ENCODE measurements around the gene SLAMF1.
"Not testable (repeated sequence)": the region's sequence is repeated elsewhere in the genome, so short reads cannot be mapped to it uniquely, and the experiment has no call there.

SLAMF1 gene

DNA sequence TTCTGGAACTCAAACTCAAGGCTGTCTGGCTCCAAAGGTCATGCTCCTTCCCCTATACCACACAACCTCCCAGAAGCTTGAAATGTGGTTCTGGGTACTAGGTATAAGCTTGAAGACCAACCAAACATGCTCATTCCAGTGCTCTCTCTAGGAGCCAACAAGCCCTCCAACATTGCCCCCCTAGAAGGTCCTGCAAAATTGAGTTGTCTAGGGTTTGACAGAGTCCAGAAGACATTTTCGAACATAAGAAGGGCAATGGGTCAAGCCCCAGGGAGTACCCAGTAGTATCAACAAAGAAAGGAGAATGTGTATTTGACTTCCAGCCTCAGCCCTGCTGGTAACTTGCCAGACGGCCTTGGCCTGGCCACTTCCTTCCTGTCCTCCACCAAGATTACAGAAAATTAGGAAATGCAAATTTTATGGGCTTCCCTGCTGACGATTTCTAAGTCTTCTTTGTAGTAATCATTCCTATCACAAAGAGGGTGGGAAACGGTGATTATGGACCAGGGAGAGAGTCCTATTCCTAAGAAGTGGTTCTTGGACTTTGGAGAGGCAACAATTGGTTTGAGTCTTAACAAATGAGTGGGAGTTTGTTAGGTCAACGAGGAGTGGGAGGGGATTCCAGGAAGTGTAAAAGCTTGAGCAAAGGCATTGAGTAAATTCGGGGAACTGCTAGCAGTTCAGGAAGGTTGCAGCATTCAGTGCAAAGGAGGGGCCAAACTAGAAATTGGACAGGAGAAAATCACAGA, 18.7 kb upstream of the SLAMF1 start:
- no peak overlapping the region for H3K4me3 ChIP-seq (ENCODE audit: low read depth, low read length)

DNA sequence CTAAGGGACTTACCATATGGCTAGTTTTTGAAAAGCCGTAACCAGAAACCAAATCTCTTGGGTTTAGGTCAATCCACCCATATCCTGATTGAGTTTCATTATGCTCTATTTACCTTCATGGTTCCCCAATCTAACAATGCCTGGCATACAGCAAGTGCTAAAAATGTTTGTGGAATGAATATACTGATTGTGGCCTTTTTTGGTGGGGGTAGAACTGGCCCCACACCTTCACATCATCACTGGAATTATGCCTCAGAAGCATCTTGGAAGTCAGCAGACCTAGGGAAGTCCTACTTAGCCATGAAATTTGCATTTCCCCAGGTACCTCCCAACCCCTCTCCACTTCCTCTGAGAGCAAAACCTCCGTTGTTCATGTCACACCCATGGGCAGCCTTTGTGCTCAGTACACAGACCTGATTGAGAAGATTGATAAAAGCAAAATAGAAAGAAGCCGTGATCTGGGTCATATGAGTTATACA, 17.8 kb upstream of the SLAMF1 start:
- no peak overlapping the region for H3K4me3 ChIP-seq (ENCODE audit: low read depth, low read length)

DNA sequence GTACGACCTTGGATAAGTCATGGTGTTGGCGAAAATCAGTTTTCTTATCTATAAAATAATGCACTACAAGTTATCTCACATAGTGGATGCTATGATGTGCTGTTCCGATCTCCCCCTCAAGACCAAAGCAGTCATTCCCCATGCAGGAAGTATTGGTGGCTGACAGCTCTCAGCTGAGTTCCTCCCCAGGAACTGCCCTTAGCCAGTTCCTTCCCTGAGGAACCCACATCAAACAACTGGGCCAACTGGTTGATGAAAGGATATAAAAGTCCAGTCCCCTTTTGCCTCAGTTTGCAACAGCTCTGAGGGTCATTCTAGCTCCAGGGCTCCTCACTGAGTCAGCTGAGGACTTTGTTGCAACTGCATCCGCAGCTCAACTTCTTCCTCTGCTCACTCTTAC, 16.1 kb upstream of the SLAMF1 start:
- H3K4me3 ChIP-seq (ENCODE audit: low read depth, low read length), result no peak overlapping the region

DNA sequence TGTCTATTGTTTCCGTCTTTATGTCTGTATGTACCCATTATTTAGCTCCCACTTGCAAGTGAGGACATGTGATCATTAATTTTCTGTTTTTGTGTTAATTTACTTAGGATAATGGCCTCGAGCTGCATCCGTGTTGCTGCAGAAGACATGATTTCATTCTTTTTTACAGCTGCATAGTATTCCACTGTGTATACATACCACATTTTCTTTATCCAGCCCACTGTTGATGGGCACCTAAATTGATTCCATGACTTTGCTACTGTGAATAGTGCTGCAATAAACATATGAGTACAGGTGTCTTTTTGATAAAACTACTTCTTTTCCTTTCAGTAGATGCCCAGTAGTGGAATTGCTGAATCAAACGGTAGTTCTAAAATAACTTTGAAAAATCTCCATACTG, 12.7 kb upstream of the SLAMF1 start:
- H3K4me3 ChIP-seq (ENCODE audit: low read depth, low read length), result no peak overlapping the region

DNA sequence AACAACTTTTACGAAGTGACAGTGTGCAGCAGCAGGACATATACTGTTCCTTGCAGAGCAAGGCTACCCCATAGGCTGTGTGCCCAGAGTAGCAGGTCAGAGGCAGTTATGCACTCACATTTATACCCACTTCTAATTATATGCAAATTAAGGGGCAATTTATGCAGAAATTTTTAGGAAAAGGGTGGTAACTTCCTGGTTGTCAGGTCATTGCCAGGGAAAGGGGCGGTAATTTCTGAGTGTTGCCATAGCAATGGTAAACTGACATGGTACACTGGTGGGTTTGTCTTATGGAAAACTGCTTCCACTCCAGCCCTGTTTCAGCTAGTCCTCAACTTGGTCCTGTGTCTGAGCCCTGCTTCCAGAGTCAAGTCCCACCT, 12.0 kb upstream of the SLAMF1 start:
- H3K4me3 ChIP-seq (ENCODE audit: low read depth, low read length), result no peak overlapping the region

DNA sequence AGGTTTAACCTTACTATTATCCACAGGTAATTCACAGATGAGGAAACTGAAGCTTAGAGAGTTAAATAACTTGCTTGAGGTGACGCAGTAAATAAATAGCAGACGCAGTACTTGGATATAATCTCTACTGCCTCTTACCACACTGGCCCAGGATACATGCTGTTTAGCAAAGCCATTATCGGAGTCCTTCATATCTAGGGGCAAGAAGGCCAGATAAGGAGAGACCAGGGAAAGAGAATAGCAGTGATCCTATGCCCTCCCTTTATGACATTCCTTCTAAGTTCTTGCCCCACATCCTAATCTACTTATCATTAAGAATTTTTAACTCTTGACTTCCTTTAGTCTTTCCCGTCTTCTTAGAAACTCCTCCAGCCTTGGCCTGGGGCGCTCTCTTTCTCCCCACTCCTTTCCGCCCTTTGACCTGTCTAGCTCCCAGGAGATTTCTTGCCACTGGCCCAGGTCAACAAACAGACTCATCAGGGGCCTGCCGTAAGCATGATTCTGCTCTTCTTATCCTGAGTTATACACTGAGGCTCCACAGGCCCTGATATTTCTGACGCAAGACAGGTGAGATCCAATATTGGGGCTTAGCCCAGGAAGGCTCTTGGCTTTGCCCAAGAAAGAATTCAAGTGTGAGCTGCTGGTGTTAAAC, 11.4 kb upstream of the SLAMF1 start:
- H3K4me3 ChIP-seq (ENCODE audit: low read depth, low read length), result no peak overlapping the region

DNA sequence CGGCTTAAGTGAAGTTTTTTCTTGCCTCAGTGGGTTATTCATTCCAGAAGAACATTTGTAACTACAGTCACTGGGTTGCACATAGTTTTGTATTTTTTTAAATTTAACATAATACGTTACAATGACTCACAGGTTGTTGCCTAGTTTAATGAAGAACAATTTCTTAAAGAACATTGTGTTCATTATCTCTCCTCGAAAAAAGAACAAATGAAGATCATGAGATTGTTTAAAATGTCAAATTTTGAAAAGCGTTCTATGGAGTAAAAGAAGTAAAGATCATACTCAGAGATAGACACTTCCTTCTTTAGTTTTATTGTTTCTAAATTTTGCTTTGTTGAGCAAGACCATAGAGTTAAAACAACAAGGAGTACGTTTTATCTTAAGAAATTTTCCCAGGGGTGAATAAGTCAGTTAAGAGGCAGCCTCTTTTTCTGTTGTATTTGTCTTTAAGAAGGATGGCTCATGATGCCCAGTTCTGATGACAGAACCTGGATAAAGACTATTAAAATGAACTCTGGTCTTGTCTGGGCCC, 10.5 kb upstream of the SLAMF1 start:
- H3K4me3 ChIP-seq (ENCODE audit: low read depth, low read length), result no peak overlapping the region

DNA sequence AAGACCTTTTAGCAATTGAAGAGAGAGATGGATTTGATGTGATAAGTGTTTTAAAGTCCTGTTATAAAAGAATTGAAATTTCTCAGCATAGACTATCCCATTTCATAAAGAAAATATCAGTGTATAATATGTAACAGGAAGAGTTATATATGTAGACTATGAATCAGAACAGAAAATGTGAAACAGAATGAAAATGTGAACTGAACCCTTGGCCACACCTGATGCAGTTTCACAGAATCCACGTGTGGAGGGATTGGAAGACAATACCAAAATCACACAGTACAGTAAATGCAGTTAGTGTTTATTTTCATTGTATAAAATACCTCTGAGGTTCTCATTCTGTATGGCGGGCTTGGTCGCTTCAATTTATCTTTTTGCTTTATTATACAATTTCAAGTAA, 9.9 kb upstream of the SLAMF1 start:
- H3K4me3 ChIP-seq (ENCODE audit: low read depth, low read length), result no peak overlapping the region

DNA sequence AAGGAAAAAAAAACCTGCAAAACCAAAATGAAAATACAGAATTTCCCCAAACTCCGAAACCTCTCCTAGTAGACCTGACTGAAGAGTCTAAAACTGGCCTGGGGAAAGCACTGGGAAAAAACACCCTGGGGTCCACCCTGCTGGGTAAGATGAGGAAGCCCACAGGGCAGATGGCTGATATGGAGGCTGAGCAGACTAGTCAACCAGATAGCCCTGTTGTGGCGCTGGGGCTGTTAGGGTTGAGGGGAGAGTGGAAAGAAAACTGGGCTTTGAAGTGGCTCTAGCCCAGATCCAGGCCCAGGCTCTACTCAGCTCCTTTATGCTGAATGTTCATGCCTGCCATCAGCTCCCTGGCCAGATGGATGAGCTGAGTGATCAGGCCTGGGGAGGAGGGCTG, 6.8 kb upstream of the SLAMF1 start:
- H3K4me3 ChIP-seq (ENCODE audit: low read depth, low read length), result no peak overlapping the region

DNA sequence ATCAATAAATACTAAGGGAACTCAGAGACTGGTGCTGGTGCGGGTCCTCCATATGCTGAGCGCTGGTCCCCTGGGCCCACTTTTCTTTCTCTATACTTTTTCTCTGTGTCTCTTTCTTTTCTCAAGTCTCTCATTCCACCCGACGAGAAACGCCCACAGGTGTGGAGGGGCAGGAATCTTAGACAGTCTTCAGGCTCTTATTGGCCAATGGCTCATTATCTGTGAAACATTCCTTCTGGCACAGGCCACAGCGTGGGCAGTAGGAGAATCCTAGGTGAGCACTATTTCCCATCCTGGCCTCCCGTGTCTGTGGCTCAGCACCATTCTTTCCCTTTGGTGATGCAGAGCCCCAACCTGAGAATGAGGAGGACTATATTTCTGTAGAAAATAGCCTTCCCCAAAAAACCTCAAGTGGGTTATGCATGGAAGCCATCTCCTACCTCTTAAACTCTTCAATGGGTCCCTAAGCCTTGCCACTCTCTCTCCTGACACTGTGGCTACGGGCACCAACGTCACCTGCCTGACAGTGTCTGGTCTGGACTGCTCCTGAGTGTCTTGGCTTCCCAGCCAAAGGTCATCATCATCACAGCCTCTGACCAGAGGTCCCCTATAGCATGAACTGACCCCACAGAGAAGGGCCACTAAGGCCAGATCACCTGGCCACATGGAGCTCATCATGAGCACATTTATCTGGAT, 6.2 kb upstream of the SLAMF1 start:
- no peak overlapping the region for H3K4me3 ChIP-seq (ENCODE audit: low read depth, low read length)

DNA sequence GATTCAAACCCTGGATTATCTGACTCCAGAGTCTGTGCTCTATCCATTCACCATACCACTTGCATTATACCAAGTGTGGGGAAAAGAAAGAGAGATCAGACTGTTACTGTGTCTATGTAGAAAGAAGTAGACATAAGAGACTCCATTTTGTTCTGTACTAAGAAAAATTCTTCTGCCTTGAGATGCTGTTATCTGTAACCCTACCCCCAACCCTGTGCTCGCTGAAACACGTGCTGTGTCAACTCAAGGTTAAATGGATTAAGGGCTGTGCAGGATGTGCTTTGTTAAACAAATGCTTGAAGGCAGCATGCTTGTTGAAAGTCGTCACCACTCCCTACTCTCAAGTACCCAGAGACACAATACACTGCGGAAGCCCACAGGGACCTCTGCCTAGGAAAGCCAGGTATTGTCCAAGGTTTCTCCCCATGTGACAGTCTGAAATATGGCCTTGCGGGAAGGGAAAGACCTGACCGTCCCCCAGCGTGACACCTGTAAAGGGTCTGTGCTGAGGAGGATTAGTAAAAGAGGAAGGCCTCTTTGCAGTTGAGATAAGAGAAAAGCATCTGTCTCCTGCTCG, 5.3 kb upstream of the SLAMF1 start:
- not testable (repeated sequence) for H3K4me3 ChIP-seq (ENCODE audit: low read depth, low read length)

DNA sequence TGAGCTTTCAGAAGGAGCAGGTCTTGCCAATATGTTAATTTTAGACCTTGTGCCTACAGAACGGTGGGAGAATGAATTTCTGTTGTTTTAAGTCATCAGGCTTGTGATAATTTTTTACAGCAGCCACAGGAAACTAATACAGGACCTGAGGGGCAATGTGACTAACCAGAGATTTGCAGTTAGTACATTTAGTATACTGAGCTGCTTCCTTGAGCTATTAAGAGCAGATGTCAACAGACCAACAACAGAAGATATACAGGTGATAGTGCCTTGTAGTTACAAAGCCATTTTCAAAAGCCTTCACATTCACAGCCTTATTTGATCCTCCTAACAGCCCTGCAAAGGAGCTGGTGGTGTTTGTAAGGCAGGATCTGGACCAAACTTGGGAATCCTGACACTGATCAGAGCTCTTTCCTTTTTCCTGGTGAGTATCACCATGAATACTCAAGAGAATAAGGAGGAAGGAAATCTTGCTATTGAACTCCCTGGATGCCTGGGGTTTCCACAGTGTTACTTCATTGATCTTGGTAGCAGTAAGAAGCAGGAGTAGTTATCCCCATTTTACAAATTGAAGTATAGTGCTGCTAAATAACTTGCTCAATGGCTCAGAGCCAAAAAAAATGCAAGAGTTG, 4.7 kb upstream of the SLAMF1 start:
- no peak overlapping the region for H3K4me3 ChIP-seq (ENCODE audit: low read depth, low read length)

DNA sequence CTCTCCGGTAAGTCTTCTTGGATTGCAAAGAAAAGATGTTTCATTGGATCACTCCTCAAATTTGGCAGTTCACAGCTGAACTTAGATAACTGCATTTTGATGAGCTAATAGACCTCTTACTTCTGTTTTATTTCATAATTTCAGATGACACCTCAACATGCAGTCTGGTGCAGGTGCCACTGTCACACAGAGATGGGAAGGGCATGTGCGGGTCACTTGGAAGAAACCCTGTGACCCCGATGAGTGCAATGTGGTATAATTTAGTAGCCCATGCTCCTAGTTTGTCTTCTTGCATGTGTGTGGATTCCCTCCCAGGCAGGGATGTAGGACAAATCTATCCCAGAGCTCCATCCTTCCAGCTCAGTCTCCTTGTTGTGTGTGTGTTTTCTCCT, 481 bp upstream of the SLAMF1 start:
- H3K4me3 ChIP-seq (ENCODE audit: low read depth, low read length), result no peak overlapping the region

DNA sequence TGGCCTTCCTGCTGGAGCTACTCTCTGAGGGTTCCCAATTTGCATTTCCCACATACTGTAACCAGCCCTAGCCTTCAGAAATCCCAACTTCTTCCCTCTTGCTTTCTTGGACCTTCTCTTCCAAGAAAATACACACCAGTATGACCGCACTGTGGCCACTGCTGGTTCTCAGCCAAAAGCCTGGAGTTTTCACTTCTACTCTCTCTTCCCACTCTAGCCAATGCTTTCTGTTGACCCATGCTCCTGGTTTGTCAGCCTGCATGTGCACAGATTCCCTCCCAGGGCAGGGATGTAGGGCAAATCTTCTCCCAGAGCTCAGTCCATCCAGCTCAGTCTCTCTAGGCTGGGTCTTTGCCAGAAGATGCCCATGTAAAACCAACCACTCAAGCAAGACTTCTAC, 664 bp downstream of the SLAMF1 start:
- no peak overlapping the region for H3K4me3 ChIP-seq (ENCODE audit: low read depth, low read length)

DNA sequence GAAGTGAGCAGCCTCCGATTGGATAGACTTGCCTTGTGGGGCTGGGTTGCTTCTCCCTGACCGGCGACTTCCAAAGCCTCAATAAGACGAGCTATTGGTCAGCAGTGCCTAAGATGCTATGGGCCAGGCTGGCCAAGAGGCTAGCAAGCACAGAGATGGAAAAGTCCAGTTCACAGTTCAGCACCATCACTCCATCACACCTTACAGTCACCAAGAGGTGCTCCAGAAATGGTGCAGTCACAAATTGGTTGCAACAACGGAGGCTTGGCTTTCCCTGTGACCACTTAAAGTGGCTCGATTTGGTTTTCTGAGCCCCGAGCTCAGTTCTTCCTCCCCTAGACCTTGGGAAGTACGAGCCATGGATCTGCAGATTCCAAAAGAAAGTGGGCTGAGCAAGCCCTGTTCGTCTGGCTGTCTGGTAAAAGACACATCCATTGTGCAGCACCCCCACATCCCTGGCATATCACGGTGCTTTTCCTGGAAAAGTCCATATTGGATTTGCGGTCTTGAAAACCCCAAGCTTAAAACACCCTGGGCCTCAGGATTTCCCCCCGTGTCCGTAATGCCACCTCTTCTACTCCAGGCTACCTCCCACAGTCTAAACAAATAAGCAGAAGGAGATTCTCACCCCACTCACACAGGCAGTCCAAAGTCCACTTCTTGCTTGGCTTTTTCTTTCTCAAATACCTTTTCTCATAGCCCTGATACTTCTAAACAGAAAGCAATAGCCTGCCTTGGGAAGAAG, 1.3 kb downstream of the SLAMF1 start:
- no peak overlapping the region for H3K4me3 ChIP-seq (ENCODE audit: low read depth, low read length)

DNA sequence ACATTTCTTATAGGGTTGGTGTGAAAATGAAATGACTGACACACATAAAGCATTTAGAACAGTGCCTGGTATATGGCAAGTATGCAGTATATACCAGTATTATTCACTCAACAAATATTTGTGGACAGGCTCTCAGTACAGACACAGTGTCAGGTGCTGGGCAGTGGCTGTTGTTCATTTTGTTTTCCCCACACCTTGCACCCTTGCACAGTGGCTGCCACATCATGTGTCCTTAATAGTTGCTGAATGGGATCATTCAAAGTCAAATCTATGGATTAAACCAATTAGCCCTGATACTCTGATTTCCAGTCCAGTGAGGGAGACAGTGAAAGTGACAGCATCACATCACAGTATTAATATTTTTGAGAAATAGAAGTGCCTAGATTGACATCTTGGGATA, 2.4 kb downstream of the SLAMF1 start:
- H3K4me3 ChIP-seq (ENCODE audit: low read depth, low read length), result no peak overlapping the region

DNA sequence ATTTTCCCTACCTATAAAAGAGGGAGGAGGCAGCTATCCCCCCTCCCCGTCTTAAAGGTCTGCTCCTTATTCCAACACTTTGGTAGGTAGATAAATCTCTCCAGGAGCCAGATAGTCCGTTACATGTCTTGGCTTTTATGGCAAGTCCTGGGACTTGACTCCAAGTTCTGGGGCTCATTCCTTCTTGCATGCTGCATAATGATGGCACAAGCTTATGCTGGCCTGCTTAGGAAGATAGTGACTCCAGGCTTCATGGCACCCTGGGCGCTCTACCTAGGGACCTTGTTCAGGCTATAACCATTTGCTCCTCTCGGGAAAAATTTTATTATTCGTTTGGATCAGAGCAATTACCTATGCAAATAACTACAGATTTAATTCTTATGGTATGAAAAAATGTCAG, 3.7 kb downstream of the SLAMF1 start:
- H3K4me3 ChIP-seq (ENCODE audit: low read depth, low read length), result no peak overlapping the region

DNA sequence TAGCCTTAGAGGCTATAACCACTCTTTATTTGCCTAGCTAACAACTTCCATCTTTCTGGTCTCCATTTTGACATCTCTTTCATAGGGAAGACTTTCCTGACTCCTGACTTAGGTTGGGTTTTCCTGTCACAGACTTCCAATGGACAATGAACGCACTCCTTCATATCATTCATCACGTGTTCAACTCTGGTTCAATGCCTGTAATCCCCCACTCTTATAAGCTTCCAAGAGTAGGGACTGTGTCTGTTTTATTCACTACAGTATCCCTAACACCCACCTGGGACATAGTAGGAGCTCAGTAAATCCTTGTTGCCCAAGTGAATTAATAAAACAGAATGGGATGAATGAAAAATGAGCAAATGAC, 4.6 kb downstream of the SLAMF1 start:
- H3K4me3 ChIP-seq (ENCODE audit: low read depth, low read length), result no peak overlapping the region

DNA sequence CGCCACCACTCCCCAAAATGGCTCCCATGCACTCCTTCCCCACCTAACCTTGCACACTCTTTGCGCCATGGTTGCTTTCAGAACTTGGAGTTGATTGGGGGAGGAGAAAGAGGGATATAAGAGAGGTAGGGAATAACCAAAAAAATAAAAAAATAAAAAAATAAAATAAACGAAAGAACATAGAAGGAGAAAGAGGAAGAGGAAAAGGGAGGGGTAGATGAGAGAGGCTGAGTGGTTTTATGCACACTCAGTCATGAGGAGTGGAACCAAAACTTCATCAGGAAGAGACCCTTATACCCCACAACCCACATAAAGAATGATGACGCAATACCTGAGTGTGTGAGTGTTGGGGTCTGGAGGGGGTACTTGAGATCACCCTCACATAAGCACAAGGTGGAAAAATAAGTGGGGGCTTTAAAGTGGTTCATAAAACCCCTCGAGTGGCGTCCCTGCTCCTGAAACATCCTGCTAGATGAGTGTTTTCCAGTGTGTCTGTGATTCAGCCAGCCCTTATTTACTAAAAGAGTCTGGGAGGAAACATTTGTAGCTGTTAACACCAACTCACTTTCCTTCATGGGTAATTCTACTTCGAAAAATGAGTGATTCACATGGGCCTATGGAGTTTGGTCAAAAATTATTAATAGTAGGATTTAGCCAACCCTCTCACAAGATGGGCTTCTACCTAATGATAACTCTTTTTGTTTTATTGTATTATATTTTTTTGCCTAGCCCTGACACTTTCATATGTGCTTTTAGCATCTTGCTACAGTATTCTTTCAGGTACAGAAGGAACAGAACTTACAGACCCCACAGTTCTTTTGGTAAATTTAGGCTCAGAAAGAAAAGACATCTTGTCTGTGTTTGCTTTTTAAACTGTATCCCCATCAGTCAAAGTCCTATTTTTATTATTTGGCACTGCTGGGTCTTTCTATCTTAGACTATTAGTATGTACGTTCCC, 5.2 kb downstream of the SLAMF1 start:
- H3K4me3 ChIP-seq (ENCODE audit: low read depth, low read length), result no peak overlapping the region

Measured in iPS-11a (cell line).